ENCODE data around the gene CHRNA5. TPM values are rescaled to one million over a fixed set of nuclear protein-coding genes. Genes with fewer than 3 reads are reported as not detected.

CHRNA5 gene
- total and polyA plus RNA-seq, 5 donors from 2014 or later, result 0.08 to 2.0 (median 0.61) TPM; not detected in 1

DNA sequence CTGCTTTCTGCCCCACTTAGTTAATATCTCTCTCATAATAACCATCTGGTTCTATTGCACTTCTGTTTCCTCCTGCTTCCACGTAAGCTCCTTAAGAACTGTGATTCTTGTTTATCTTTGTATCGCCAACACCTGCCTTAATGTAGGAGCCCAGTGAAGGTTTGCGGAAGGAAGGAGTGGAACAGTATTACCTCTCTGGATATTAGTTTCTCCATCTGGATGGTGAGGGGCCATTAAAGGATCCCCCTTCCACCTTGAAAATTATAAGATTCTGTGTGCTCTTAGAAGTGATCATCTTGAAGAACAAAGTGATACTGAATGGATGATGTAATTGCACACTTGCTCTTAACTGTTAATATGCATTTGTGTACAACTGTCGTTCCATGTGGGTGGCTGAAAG, 2.2 kb downstream of the CHRNA5 start:
- H3K36me3 Mint-ChIP-seq, result no peaks in the 10 kb centered on the region
- H3K27me3 Mint-ChIP-seq, result peaks cover 16% of the 10 kb centered on the region
- H3K27ac Mint-ChIP-seq, result no peak overlapping the region
- H3K9me3 Mint-ChIP-seq, result no peaks in the 10 kb centered on the region
- Histone ChIP-seq H3K4me1 (ENCODE audit: control insufficient read depth, insufficient read depth, low read length, poor library complexity, severe bottlenecking) (peaks cover 19% of the 10 kb centered on the region), H3K36me3 (ENCODE audit: control insufficient read depth, insufficient read depth, low read length) (no peaks in the 10 kb centered on the region), H3K27me3 (ENCODE audit: control insufficient read depth, insufficient read depth, low read length) (no peaks in the 10 kb centered on the region), H3K4me3 (ENCODE audit: low read depth, low read length) (no peak overlapping the region), H3K9me3 (ENCODE audit: control insufficient read depth in 2 of 2, low read length in 2 of 2) (no peaks in the 10 kb centered on the region), H3K27ac (ENCODE audit: insufficient read depth, low read length, poor library complexity, severe bottlenecking) (no peak overlapping the region)
- peaks cover 6 to 24% (median 18%) of the 10 kb centered on the region in 4 donors for H3K4me1 Mint-ChIP-seq
- DNase-seq (no peak), ATAC-seq (ENCODE audit: low read depth in 2 of 2) (no peak)
- peak overlapping the region in 3 of 4 donors; percentile 16 to 67 (median 65) for H3K4me3 Mint-ChIP-seq

- Mint-ChIP-seq H3K27me3 (peaks cover 11% of the 10 kb centered on the region), H3K9me3 (no peaks in the 10 kb centered on the region), H3K4me3 (no peak overlapping the region), H3K27ac (no peak overlapping the region), H3K36me3 (no peaks in the 10 kb centered on the region), H3K4me1 (peaks cover 6 to 13% (median 10%) of the 10 kb centered on the region in 4 donors)
- H3K9me3 ChIP-seq (ENCODE audit: control insufficient read depth in 2 of 2, low read length in 2 of 2), result no peaks in the 10 kb centered on the region
- no peaks in the 10 kb centered on the region for H3K36me3 ChIP-seq (ENCODE audit: control insufficient read depth, insufficient read depth, low read length)
- no peak for DNase-seq
- H3K4me3 ChIP-seq (ENCODE audit: low read depth, low read length), result no peak overlapping the region
- ATAC-seq (ENCODE audit: low read depth in 2 of 2), result no peak
- peaks cover 8% of the 10 kb centered on the region for H3K4me1 ChIP-seq (ENCODE audit: control insufficient read depth, insufficient read depth, low read length, poor library complexity, severe bottlenecking)
- no peaks in the 10 kb centered on the region for H3K27me3 ChIP-seq (ENCODE audit: control insufficient read depth, insufficient read depth, low read length)
- no peak overlapping the region for H3K27ac ChIP-seq (ENCODE audit: insufficient read depth, low read length, poor library complexity, severe bottlenecking)
Observed at GRCh38 chr15:78570710-78571109, 5.4 kb downstream of the CHRNA5 start.

GRCh38 chr15:78571382-78571781, 6.1 kb downstream of the CHRNA5 start:
- H3K4me1 Mint-ChIP-seq, result peaks cover 3 to 6% (median 4%) of the 10 kb centered on the region in 4 donors
- Histone ChIP-seq H3K4me3 (ENCODE audit: low read depth, low read length) (no peak overlapping the region), H3K4me1 (ENCODE audit: control insufficient read depth, insufficient read depth, low read length, poor library complexity, severe bottlenecking) (peaks cover 1% of the 10 kb centered on the region), H3K27me3 (ENCODE audit: control insufficient read depth, insufficient read depth, low read length) (no peaks in the 10 kb centered on the region), H3K9me3 (ENCODE audit: control insufficient read depth in 2 of 2, low read length in 2 of 2) (no peaks in the 10 kb centered on the region), H3K27ac (ENCODE audit: insufficient read depth, low read length, poor library complexity, severe bottlenecking) (no peak overlapping the region), H3K36me3 (ENCODE audit: control insufficient read depth, insufficient read depth, low read length) (no peaks in the 10 kb centered on the region)
- ATAC-seq (ENCODE audit: low read depth in 2 of 2), result no peak
- H3K27me3 Mint-ChIP-seq, result peaks cover 11% of the 10 kb centered on the region
- no peak for DNase-seq
- H3K27ac Mint-ChIP-seq, result no peak overlapping the region
- no peaks in the 10 kb centered on the region for H3K9me3 Mint-ChIP-seq
- no peaks in the 10 kb centered on the region for H3K36me3 Mint-ChIP-seq
- peak overlapping the region in 1 of 4 donors; percentile 15 for H3K4me3 Mint-ChIP-seq

GRCh38 chr15:78573416-78573815, 8.1 kb downstream of the CHRNA5 start:
- no peaks in the 10 kb centered on the region for H3K9me3 Mint-ChIP-seq
- H3K27ac Mint-ChIP-seq, result no peak overlapping the region
- no peak for ATAC-seq (ENCODE audit: low read depth in 2 of 2)

DNA sequence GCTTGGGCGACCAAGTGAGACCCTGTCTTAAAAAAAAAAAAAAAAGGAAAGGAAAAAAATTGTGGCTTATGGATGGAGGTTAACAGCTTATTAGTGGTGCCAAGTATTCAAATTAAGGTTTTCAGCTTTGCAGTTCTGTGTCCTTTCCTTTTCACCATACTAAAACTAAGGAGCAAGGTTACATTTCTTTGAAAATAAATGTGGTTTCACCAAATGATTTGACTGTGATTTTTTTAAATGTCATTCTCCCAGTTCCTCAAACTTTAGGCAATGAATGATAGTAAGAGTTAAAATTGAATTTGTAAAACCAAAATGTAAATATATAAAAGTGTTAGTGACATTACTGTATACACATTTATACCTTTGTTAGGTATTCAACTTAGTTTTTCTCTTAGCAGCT, 9.6 kb downstream of the CHRNA5 start:
- no peaks in the 10 kb centered on the region for H3K4me1 Mint-ChIP-seq
- H3K4me3 ChIP-seq (ENCODE audit: low read depth, low read length), result no peak overlapping the region
- no peaks in the 10 kb centered on the region for H3K4me1 ChIP-seq (ENCODE audit: control insufficient read depth, insufficient read depth, low read length, poor library complexity, severe bottlenecking)
- H3K27ac Mint-ChIP-seq, result no peak overlapping the region
- no peaks in the 10 kb centered on the region for H3K9me3 ChIP-seq (ENCODE audit: control insufficient read depth in 2 of 2, low read length in 2 of 2)
- H3K4me3 Mint-ChIP-seq, result no peak overlapping the region
- no peaks in the 10 kb centered on the region for H3K36me3 Mint-ChIP-seq
- H3K27me3 Mint-ChIP-seq, result peaks cover 6% of the 10 kb centered on the region
- H3K27ac ChIP-seq (ENCODE audit: insufficient read depth, low read length, poor library complexity, severe bottlenecking), result no peak overlapping the region
- H3K27me3 ChIP-seq (ENCODE audit: control insufficient read depth, insufficient read depth, low read length), result no peaks in the 10 kb centered on the region
- no peaks in the 10 kb centered on the region for H3K36me3 ChIP-seq (ENCODE audit: control insufficient read depth, insufficient read depth, low read length)
- ATAC-seq (ENCODE audit: low read depth in 2 of 2), result no peak
- DNase-seq, result no peak
- H3K9me3 Mint-ChIP-seq, result no peaks in the 10 kb centered on the region

More at GRCh38 chr15:78573416-78573815, 8.1 kb downstream of the CHRNA5 start:
- Mint-ChIP-seq H3K27me3 (peaks cover 11% of the 10 kb centered on the region), H3K4me1 (no peaks in the 10 kb centered on the region), H3K36me3 (no peaks in the 10 kb centered on the region), H3K4me3 (no peak overlapping the region)
- DNase-seq, result no peak
- Histone ChIP-seq H3K4me3 (ENCODE audit: low read depth, low read length) (no peak overlapping the region), H3K27ac (ENCODE audit: insufficient read depth, low read length, poor library complexity, severe bottlenecking) (no peak overlapping the region), H3K4me1 (ENCODE audit: control insufficient read depth, insufficient read depth, low read length, poor library complexity, severe bottlenecking) (no peaks in the 10 kb centered on the region), H3K36me3 (ENCODE audit: control insufficient read depth, insufficient read depth, low read length) (no peaks in the 10 kb centered on the region), H3K9me3 (ENCODE audit: control insufficient read depth in 2 of 2, low read length in 2 of 2) (no peaks in the 10 kb centered on the region), H3K27me3 (ENCODE audit: control insufficient read depth, insufficient read depth, low read length) (no peaks in the 10 kb centered on the region)

DNA sequence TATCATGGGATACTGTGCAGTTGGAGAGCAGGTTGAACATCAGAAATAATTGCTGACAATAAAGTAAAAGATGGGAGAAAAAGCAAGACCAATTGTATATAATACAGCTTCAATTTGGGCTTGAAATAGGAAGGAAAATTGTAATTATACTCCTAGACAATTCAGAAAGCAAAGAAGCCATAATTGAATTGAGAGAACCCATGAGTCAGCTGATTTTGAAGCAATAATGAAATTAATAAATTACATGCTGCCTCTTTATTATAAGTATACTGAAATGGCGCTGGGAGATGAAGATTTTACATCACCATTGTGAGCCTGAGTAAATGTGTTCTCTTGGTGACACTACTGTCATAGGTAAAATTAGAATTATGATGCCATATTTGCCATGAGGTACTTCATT, 32.3 kb downstream of the CHRNA5 start:
- Histone ChIP-seq H3K4me3 (ENCODE audit: low read depth, low read length) (no peak overlapping the region), H3K4me1 (ENCODE audit: control insufficient read depth, insufficient read depth, low read length, poor library complexity, severe bottlenecking) (no peaks in the 10 kb centered on the region), H3K27me3 (ENCODE audit: control insufficient read depth, insufficient read depth, low read length) (no peaks in the 10 kb centered on the region), H3K9me3 (ENCODE audit: control insufficient read depth in 2 of 2, low read length in 2 of 2) (no peaks in the 10 kb centered on the region), H3K27ac (ENCODE audit: insufficient read depth, low read length, poor library complexity, severe bottlenecking) (no peak overlapping the region), H3K36me3 (ENCODE audit: control insufficient read depth, insufficient read depth, low read length) (no peaks in the 10 kb centered on the region)
- ATAC-seq (ENCODE audit: low read depth in 2 of 2) (no peak), DNase-seq (no peak)
- Mint-ChIP-seq H3K27me3 (peaks cover under 1% of the 10 kb centered on the region), H3K36me3 (no peaks in the 10 kb centered on the region), H3K27ac (no peak overlapping the region), H3K9me3 (no peaks in the 10 kb centered on the region), H3K4me3 (no peak overlapping the region), H3K4me1 (no peaks in the 10 kb centered on the region)

- no peak for DNase-seq
- Mint-ChIP-seq H3K4me1 (no peaks in the 10 kb centered on the region), H3K27ac (no peak overlapping the region), H3K9me3 (no peaks in the 10 kb centered on the region), H3K4me3 (no peak overlapping the region), H3K36me3 (no peaks in the 10 kb centered on the region), H3K27me3 (peaks cover 5% of the 10 kb centered on the region)
- Histone ChIP-seq H3K4me3 (ENCODE audit: low read depth, low read length) (no peak overlapping the region), H3K27ac (ENCODE audit: insufficient read depth, low read length, poor library complexity, severe bottlenecking) (no peak overlapping the region), H3K27me3 (ENCODE audit: control insufficient read depth, insufficient read depth, low read length) (no peaks in the 10 kb centered on the region), H3K36me3 (ENCODE audit: control insufficient read depth, insufficient read depth, low read length) (no peaks in the 10 kb centered on the region), H3K9me3 (ENCODE audit: control insufficient read depth in 2 of 2, low read length in 2 of 2) (no peaks in the 10 kb centered on the region), H3K4me1 (ENCODE audit: control insufficient read depth, insufficient read depth, low read length, poor library complexity, severe bottlenecking) (no peaks in the 10 kb centered on the region)
- no peak for ATAC-seq (ENCODE audit: low read depth in 2 of 2)
Observed at GRCh38 chr15:78598348-78598747, 33.0 kb downstream of the CHRNA5 start.

DNA sequence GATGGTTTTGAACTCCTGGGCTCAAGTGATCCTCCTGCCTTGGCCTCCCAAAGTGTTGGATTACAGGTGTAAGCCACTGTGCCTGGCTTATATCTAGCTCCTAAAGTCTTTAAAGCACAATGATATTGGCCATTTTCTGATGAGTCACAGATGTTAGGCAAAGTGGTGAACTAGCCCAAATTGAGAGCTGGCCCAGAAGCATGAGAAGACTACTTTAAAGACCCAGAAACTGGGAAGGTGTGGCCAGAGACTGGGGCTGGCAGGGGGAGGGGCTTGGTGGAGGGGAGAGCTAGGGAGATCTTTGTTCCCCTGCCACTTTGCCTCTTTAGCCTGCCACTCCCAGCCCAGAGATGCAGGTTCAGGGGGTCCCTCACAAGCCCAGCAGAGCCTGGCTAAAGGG, 33.9 kb downstream of the CHRNA5 start:
- ATAC-seq (ENCODE audit: low read depth in 2 of 2) (no peak), DNase-seq (no peak)
- no peak overlapping the region for H3K4me3 Mint-ChIP-seq
- Histone ChIP-seq H3K27ac (ENCODE audit: insufficient read depth, low read length, poor library complexity, severe bottlenecking) (no peak overlapping the region), H3K4me3 (ENCODE audit: low read depth, low read length) (no peak overlapping the region), H3K36me3 (ENCODE audit: control insufficient read depth, insufficient read depth, low read length) (no peaks in the 10 kb centered on the region), H3K4me1 (ENCODE audit: control insufficient read depth, insufficient read depth, low read length, poor library complexity, severe bottlenecking) (no peaks in the 10 kb centered on the region), H3K9me3 (ENCODE audit: control insufficient read depth in 2 of 2, low read length in 2 of 2) (no peaks in the 10 kb centered on the region), H3K27me3 (ENCODE audit: control insufficient read depth, insufficient read depth, low read length) (no peaks in the 10 kb centered on the region)
- no peak overlapping the region for H3K27ac Mint-ChIP-seq
- H3K27me3 Mint-ChIP-seq, result peaks cover 5% of the 10 kb centered on the region
- no peaks in the 10 kb centered on the region for H3K4me1 Mint-ChIP-seq
- H3K9me3 Mint-ChIP-seq, result no peaks in the 10 kb centered on the region
- H3K36me3 Mint-ChIP-seq, result no peaks in the 10 kb centered on the region

All from CD4-positive, CD25-positive, alpha-beta regulatory T cell (primary cell).